Sigmoid colon (tissue), 7 donors: ENCODE data around the gene PCBP3. TPM values are rescaled to one million over a fixed set of nuclear protein-coding genes. Genes with fewer than 3 reads are reported as not detected.
"Not testable (repeated sequence)": the region's sequence is repeated elsewhere in the genome, so short reads cannot be mapped to it uniquely, and the experiment has no call there.

ENCODE experiments used
- DNase-seq: peaks from one replicate; pipeline ENCODE4 v3.0.0-alpha.2; 2019
- H3K27ac ChIP-seq, 4 donors: fragments of 200-600 bp; sonication (generic); one replicate each; pipeline ENCODE4 v1.5.1; 2016 to 2019; ENCODE audit warnings: mild to moderate bottlenecking in 1 of 4
- H3K27me3 ChIP-seq, 3 donors: fragments of 200-600 bp; sonication (generic); one replicate each; pipeline ENCODE4 v1.5.1; 2019; ENCODE audit warnings: mild to moderate bottlenecking in 1 of 3
- H3K36me3 ChIP-seq, 4 donors: fragments of 200-600 bp; sonication (generic); one replicate each; pipeline ENCODE4 v1.5.1; 2016 to 2019
- H3K4me1 ChIP-seq, 4 donors: fragments of 200-600 bp; sonication (generic); one replicate each; pipeline ENCODE4 v1.5.1; 2017 to 2019
- H3K4me3 ChIP-seq, 4 donors: fragments of 200-600 bp; sonication (generic); one replicate each; pipeline ENCODE4 v1.5.1; 2017 to 2019; ENCODE audit warnings: mild to moderate bottlenecking in 2 of 4, moderate library complexity in 1 of 4
- H3K9me3 ChIP-seq, 4 donors: fragments of 200-600 bp in 3 of 4; sonication (generic) in 3 of 4; one replicate each; pipeline versions ENCODE4 v1.5.1 to v1.6.1; 2013 to 2019
- CTCF ChIP-seq, 4 experiments: fragments of 450-650 bp in 3 of 4; fragments of 200-600 bp in 1 of 4; IDR thresholded peaks; one replicate each; pipeline ENCODE4 v1.5.1; 2016 to 2019; ENCODE audit warnings: antibody characterized with exemption in 4 of 4, mild to moderate bottlenecking in 3 of 4, moderate library complexity in 2 of 4
- EP300 ChIP-seq, 4 donors: sonication (generic); formaldehyde crosslinking; IDR thresholded peaks; one replicate each; pipeline ENCODE4 v1.6.1; 2017; ENCODE audit warnings: antibody characterized with exemption in 4 of 4
- POLR2A ChIP-seq, 2 donors: fragments of 450-650 bp; IDR thresholded peaks; one replicate each; pipeline ENCODE4 v1.6.1; 2016; ENCODE audit warnings: antibody characterized with exemption in 2 of 2, mild to moderate bottlenecking in 2 of 2, moderate library complexity in 2 of 2
- POLR2AphosphoS5 ChIP-seq, 4 donors: sonication (generic); formaldehyde crosslinking; IDR thresholded peaks; one replicate each; pipeline ENCODE4 v1.6.1; 2017; ENCODE audit warnings: antibody characterized with exemption in 4 of 4
- WGBS, 2 donors: extraction: QIAGEN DNeasy Blood & Tissue Kit; methylation state at CpG; one replicate each; pipeline ENCODE4 v1.1.7; 2013; 5-methylcytosine and 5-hydroxymethylcytosine counted together
- intact Hi-C: fragments of 100-400 bp; cut with DNase I; formaldehyde crosslinking; loops from one replicate; pipeline ENCODE4 v1.15.1; 2023
- polyA plus RNA-seq, 3 donors: library from polyadenylated mRNA; stranded (reverse); fragments of 200-250 nt; gene quantifications; one replicate each; pipeline ENCODE4 v1.2.3, GENCODE V29; 2013
- total RNA-seq, 4 donors: library from RNA; depleted of rRNA; stranded (reverse); fragments of >200 nt; gene quantifications; one replicate each; pipeline ENCODE4 v1.1.0, GENCODE V29; 2016
- donor health status: healthy with polysubstance abuse.
- donor health status: Bipolar disorder and iron deficiency.
- donor health status: healthy.

Gene PCBP3
- total and polyA plus RNA-seq, 7 donors = 1.2 to 21.3 (median 8.2) TPM

- Histone ChIP-seq H3K36me3 (no peaks in the 10 kb centered on the region), H3K4me3 (peak overlapping the region in 2 of 4 donors; percentile 3 to 10), H3K4me1 (peaks cover 0 to 42% (median 36%) of the 10 kb centered on the region in 4 donors), H3K27me3 (no peaks in the 10 kb centered on the region), H3K27ac (peak overlapping the region; percentile 39 to 88 (median 64)), H3K9me3 (no peaks in the 10 kb centered on the region)
- intact Hi-C loops = no loop called here
- WGBS, 2 donors = 31 to 48% methylated on average over 21 of the region's 21 CpGs
- TF ChIP-seq EP300 (IDR thresholded peaks at IDR 0.05) = no peak
- TF ChIP-seq POLR2AphosphoS5 (IDR thresholded peaks at IDR 0.05) = peak in 1 of 4 donors; percentile 28
- TF ChIP-seq POLR2A (IDR thresholded peaks at IDR 0.05) = no peak
- peak; percentile 93 for DNase-seq
These were observed 307.4 kb downstream of the PCBP3 start for GRCh38 chr21:45950740-45951515.

GRCh38 chr21:45951676-45952075 lies 308.2 kb downstream of the PCBP3 start:
- 74 to 80% methylated on average over 15 of the region's 15 CpGs for WGBS, 2 donors
- TF ChIP-seq POLR2A (IDR thresholded peaks at IDR 0.05) (no peak), POLR2AphosphoS5 (IDR thresholded peaks at IDR 0.05) (no peak), CTCF (IDR thresholded peaks at IDR 0.05) (no peak), EP300 (IDR thresholded peaks at IDR 0.05) (no peak)
- no peak for DNase-seq
- Histone ChIP-seq H3K27me3 (no peaks in the 10 kb centered on the region), H3K36me3 (no peaks in the 10 kb centered on the region), H3K27ac (peak overlapping the region; percentile 39 to 88 (median 64)), H3K4me3 (no peak overlapping the region), H3K4me1 (peaks cover 0 to 42% (median 36%) of the 10 kb centered on the region in 4 donors), H3K9me3 (no peaks in the 10 kb centered on the region)
- intact Hi-C loops = no loop called here

- DNase-seq, H3K36me3 ChIP-seq, H3K27me3 ChIP-seq, intact Hi-C loops, H3K4me3 ChIP-seq, H3K9me3 ChIP-seq: not testable (repeated sequence)
- peak overlapping the region; percentile 80 to 88 (median 82) for H3K27ac ChIP-seq
- WGBS, 2 donors = 83 to 84% methylated on average over 10 of the region's 10 CpGs
- peaks cover 0 to 42% (median 37%) of the 10 kb centered on the region in 4 donors for H3K4me1 ChIP-seq
These were observed 309.0 kb downstream of the PCBP3 start for GRCh38 chr21:45952527-45952926.

- peaks cover 0 to 42% (median 39%) of the 10 kb centered on the region in 4 donors for H3K4me1 ChIP-seq
- 71 to 73% methylated on average over 11 of the region's 11 CpGs for WGBS, 2 donors
- H3K36me3 ChIP-seq = no peaks in the 10 kb centered on the region
- peak overlapping the region; percentile 80 to 88 (median 82) for H3K27ac ChIP-seq
- intact Hi-C loops = no loop called here
- no peaks in the 10 kb centered on the region for H3K27me3 ChIP-seq
- H3K9me3 ChIP-seq = no peaks in the 10 kb centered on the region
- no peak for DNase-seq
- no peak for TF ChIP-seq CTCF (IDR thresholded peaks at IDR 0.05)
- no peak for TF ChIP-seq POLR2A (IDR thresholded peaks at IDR 0.05)
- no peak for TF ChIP-seq EP300 (IDR thresholded peaks at IDR 0.05)
- TF ChIP-seq POLR2AphosphoS5 (IDR thresholded peaks at IDR 0.05) = no peak
- no peak overlapping the region for H3K4me3 ChIP-seq
These were observed 309.4 kb downstream of the PCBP3 start for GRCh38 chr21:45952974-45953373.

GRCh38 chr21:45954261-45954660 lies 310.7 kb downstream of the PCBP3 start:
- H3K27me3 ChIP-seq = no peaks in the 10 kb centered on the region
- WGBS, 2 donors = 34 to 49% methylated on average over 12 of the region's 12 CpGs
- peak; percentile 81 for DNase-seq
- no peak overlapping the region for H3K4me3 ChIP-seq
- TF ChIP-seq CTCF (IDR thresholded peaks at IDR 0.05) (peak in 3 of 4 experiments; percentile 28 to 45 (median 29)), EP300 (IDR thresholded peaks at IDR 0.05) (no peak), POLR2AphosphoS5 (IDR thresholded peaks at IDR 0.05) (peak in 1 of 4 donors; percentile 13), POLR2A (IDR thresholded peaks at IDR 0.05) (no peak)
- H3K27ac ChIP-seq = peak overlapping the region; percentile 80 to 88 (median 82)
- peaks cover 0 to 53% (median 39%) of the 10 kb centered on the region in 4 donors for H3K4me1 ChIP-seq
- intact Hi-C loops = no loop called here
- H3K9me3 ChIP-seq = no peaks in the 10 kb centered on the region
- H3K36me3 ChIP-seq = no peaks in the 10 kb centered on the region
